IPS-11a (cell line): ENCODE data around the gene ATP1A1.

Experiments
- H3K4me3 ChIP-seq: one replicate; pipeline ENCODE4 v1.5.1; 2013; ENCODE audit warnings: low read depth, low read length, control low read depth

ATP1A1 gene

GRCh38 chr1:116370181-116370580, 2.9 kb upstream of the ATP1A1 start:
- no peak overlapping the region for H3K4me3 ChIP-seq

- H3K4me3 ChIP-seq = no peak overlapping the region
Observed at GRCh38 chr1:116371752-116372151, 1.3 kb upstream of the ATP1A1 start.

- peak overlapping the region; percentile 73 for H3K4me3 ChIP-seq
Observed at GRCh38 chr1:116372191-116372590, 853 bp upstream of the ATP1A1 start.

GRCh38 chr1:116373431-116374352, 648 bp downstream of the ATP1A1 start:
- H3K4me3 ChIP-seq = peak overlapping the region; percentile 73

- H3K4me3 ChIP-seq = peak overlapping the region; percentile 73
Observed at GRCh38 chr1:116374353-116375147, 1.5 kb downstream of the ATP1A1 start.

- H3K4me3 ChIP-seq = no peak overlapping the region
Observed at GRCh38 chr1:116375148-116375886, 2.3 kb downstream of the ATP1A1 start.

- H3K4me3 ChIP-seq = no peak overlapping the region
Observed at GRCh38 chr1:116375887-116376728, 3.1 kb downstream of the ATP1A1 start.

- no peak overlapping the region for H3K4me3 ChIP-seq
Observed at GRCh38 chr1:116376729-116377086, 3.7 kb downstream of the ATP1A1 start.

GRCh38 chr1:116377541-116378529, 4.8 kb downstream of the ATP1A1 start:
- no peak overlapping the region for H3K4me3 ChIP-seq

GRCh38 chr1:116379057-116379630, 6.1 kb downstream of the ATP1A1 start:
- H3K4me3 ChIP-seq = no peak overlapping the region

- no peak overlapping the region for H3K4me3 ChIP-seq
Observed at GRCh38 chr1:116379674-116380498, 6.8 kb downstream of the ATP1A1 start.

GRCh38 chr1:116380499-116381242, 7.6 kb downstream of the ATP1A1 start:
- no peak overlapping the region for H3K4me3 ChIP-seq

- H3K4me3 ChIP-seq = no peak overlapping the region
Observed at GRCh38 chr1:116382321-116382720, 9.3 kb downstream of the ATP1A1 start.

- no peak overlapping the region for H3K4me3 ChIP-seq
Observed at GRCh38 chr1:116382857-116383483, 9.9 kb downstream of the ATP1A1 start.

GRCh38 chr1:116386042-116386441, 13.0 kb downstream of the ATP1A1 start:
- H3K4me3 ChIP-seq = no peak overlapping the region

GRCh38 chr1:116387551-116387950, 14.5 kb downstream of the ATP1A1 start:
- no peak overlapping the region for H3K4me3 ChIP-seq

GRCh38 chr1:116388122-116388521, 15.1 kb downstream of the ATP1A1 start:
- no peak overlapping the region for H3K4me3 ChIP-seq
